Fibroblast of skin of left biceps (primary cell): ENCODE results near the gene TANGO2.
A peak's percentile ranks its signal among the peaks of the same experiment; 100 is the strongest.

Experiments
- DNase-seq, 2 experiments: peaks; one replicate each; pipeline ENCODE4 v3.0.0-alpha.2; 2013; ENCODE audit warnings: low read depth in 2 of 2

The TANGO2 gene

GRCh38 chr22:19983741-19984140 is 37.2 kb upstream of the TANGO2 start:
- DNase-seq = no peak

GRCh38 chr22:19984201-19984753 is 36.6 kb upstream of the TANGO2 start:
- DNase-seq = no peak

- DNase-seq = no peak
Measured at GRCh38 chr22:19984851-19985811, 35.8 kb upstream of the TANGO2 start.

GRCh38 chr22:19986011-19986409 is 34.9 kb upstream of the TANGO2 start:
- no peak for DNase-seq

GRCh38 chr22:19986410-19987341 is 34.2 kb upstream of the TANGO2 start:
- DNase-seq = peak; percentile 14 to 19

- DNase-seq = no peak
Measured at GRCh38 chr22:19987394-19988306, 33.3 kb upstream of the TANGO2 start.

- no peak for DNase-seq
Measured at GRCh38 chr22:19988331-19988808, 32.5 kb upstream of the TANGO2 start.

- no peak for DNase-seq
Measured at GRCh38 chr22:19988965-19989724, 31.8 kb upstream of the TANGO2 start.

GRCh38 chr22:19989725-19990067 is 31.2 kb upstream of the TANGO2 start:
- DNase-seq = no peak

GRCh38 chr22:19990188-19990587 is 30.7 kb upstream of the TANGO2 start:
- no peak for DNase-seq

GRCh38 chr22:19990609-19991394 is 30.1 kb upstream of the TANGO2 start:
- no peak for DNase-seq

GRCh38 chr22:19991395-19991644 is 29.6 kb upstream of the TANGO2 start:
- DNase-seq = no peak

- no peak for DNase-seq
Measured at GRCh38 chr22:19991645-19992451, 29.1 kb upstream of the TANGO2 start.

GRCh38 chr22:19992481-19992911 is 28.4 kb upstream of the TANGO2 start:
- DNase-seq = no peak

GRCh38 chr22:19992921-19993355 is 28.0 kb upstream of the TANGO2 start:
- no peak for DNase-seq

- no peak for DNase-seq
Measured at GRCh38 chr22:19993926-19994325, 27.0 kb upstream of the TANGO2 start.

GRCh38 chr22:19994851-19995610 is 25.9 kb upstream of the TANGO2 start:
- no peak for DNase-seq
